K562 (cell line): Measurements from ENCODE around the gene CEND1. TPM values are rescaled to one million over a fixed set of nuclear protein-coding genes. Genes with fewer than 3 reads are reported as not detected.

Experiments used
- ATAC-seq: fragments of 200-7000 bp; cut with Tn5 transposase; 3 replicates; pipeline ENCODE4 v1.9.1; 2020; ENCODE audit warnings: moderate library complexity
- BruUV-seq: library from RNA; stranded (reverse); fragments of 400-500 nt; replicated peaks from 2 replicates; lab custom pipeline; 2021; lab: Mats Ljungman, UMichigan
- CTCF ChIA-PET: fragments of 300-600 bp; formaldehyde crosslinking; extraction: SDS; loops from one replicate; lab custom pipeline; 2021; ENCODE audit warnings: low intra/inter-chr PET ratio; lab: Yijun Ruan, JAX
- POLR2A ChIA-PET: fragments of 300-600, 350-650 bp; sonication (Branson Sonifier 250); formaldehyde crosslinking; extraction: SDS; loops from one replicate; lab custom pipeline; 2021; ENCODE audit warnings: antibody characterized with exemption, inconsistent platforms; lab: Yijun Ruan, JAX
- DNase-seq, 4 experiments: peaks; one replicate each; pipeline versions ENCODE4 v3.0.0 to v3.0.0-alpha.2; 2011 to 2018; ENCODE audit warnings: low spot score in 3 of 4, mixed read lengths in 3 of 4; ENCODE audit errors: extremely low read depth in 1 of 4
- FAIRE-seq: peaks from 2 replicates; lab custom pipeline; 2011; peaks lifted over from hg19 to GRCh38; lab: Jason Lieb, UNC
- H2AFZ ChIP-seq: 2 replicates; pipeline ENCODE4 v1.6.0; 2011; ENCODE audit warnings: low read depth, low read length, control low read depth, inconsistent platforms
- H3K27ac ChIP-seq: fragments of 200-600 bp; 3 replicates; pipeline ENCODE4 v1.8.0; 2011; ENCODE audit warnings: low read depth, mild to moderate bottlenecking, control low read depth, inconsistent platforms, low read length, moderate library complexity, mixed read lengths; ENCODE audit errors: extremely low read depth
- H3K27me3 ChIP-seq, 2 experiments: fragments of 300-600 bp in 1 of 2; 2 replicates in 1 of 2; 3 replicates in 1 of 2; pipeline versions ENCODE4 v1.6.0 to v1.8.0; 2011; ENCODE audit warnings: inconsistent platforms in 2 of 2, low read length in 2 of 2, mild to moderate bottlenecking in 1 of 2, mixed read lengths in 1 of 2, moderate library complexity in 1 of 2; ENCODE audit not compliant: control insufficient read depth in 2 of 2, insufficient read depth in 2 of 2
- H3K36me3 ChIP-seq: fragments of 300-600 bp; 3 replicates; pipeline ENCODE4 v1.8.0; 2011; ENCODE audit warnings: mild to moderate bottlenecking, low read length, inconsistent platforms; ENCODE audit not compliant: control insufficient read depth, insufficient read depth
- H3K4me1 ChIP-seq, 2 experiments: fragments of 200-600 bp in 1 of 2; replicated peaks in 1 of 2; 2 replicates in 1 of 2; 3 replicates in 1 of 2; pipeline versions ENCODE4 v1.5.1 to v1.8.0; 2011; ENCODE audit warnings: inconsistent platforms in 2 of 2, low read length in 2 of 2, mild to moderate bottlenecking in 1 of 2, mixed read lengths in 1 of 2, moderate library complexity in 1 of 2; ENCODE audit not compliant: control insufficient read depth in 2 of 2, insufficient read depth in 2 of 2
- H3K4me2 ChIP-seq: 2 replicates; pipeline ENCODE4 v1.6.1; 2011; ENCODE audit warnings: low read length, control low read depth, inconsistent platforms, mixed read lengths; ENCODE audit not compliant: insufficient read depth
- H3K4me3 ChIP-seq: fragments of 200-600 bp; sonication (generic), shearing (Covaris generic); 2 replicates; pipeline ENCODE4 v1.5.1; 2016; ENCODE audit warnings: control low read depth, inconsistent platforms
- H3K79me2 ChIP-seq: fragments of 200-600 bp; 3 replicates; pipeline ENCODE4 v1.8.0; 2011; ENCODE audit warnings: low read length, inconsistent platforms; ENCODE audit not compliant: control insufficient read depth, insufficient read depth
- H3K9ac ChIP-seq, 2 experiments: 2 replicates each; pipeline versions ENCODE4 v1.6.0 to v1.6.1; 2011; ENCODE audit warnings: low read depth in 2 of 2, low read length in 2 of 2, control low read depth in 1 of 2, inconsistent platforms in 1 of 2, mild to moderate bottlenecking in 1 of 2, mixed read lengths in 1 of 2; ENCODE audit not compliant: insufficient read depth in 1 of 2
- H3K9me1 ChIP-seq: one replicate; pipeline ENCODE4 v1.6.0; 2011; ENCODE audit warnings: inconsistent platforms, mild to moderate bottlenecking, low read length, moderate library complexity; ENCODE audit not compliant: control insufficient read depth, insufficient read depth
- H3K9me3 ChIP-seq: replicated peaks from 2 replicates; pipeline ENCODE4 v1.5.1; 2011; ENCODE audit warnings: low read depth, low read length, inconsistent platforms; ENCODE audit not compliant: control insufficient read depth, insufficient read depth
- H4K20me1 ChIP-seq: replicated peaks from 2 replicates; pipeline ENCODE4 v1.6.1; 2011; ENCODE audit warnings: low read length, inconsistent platforms, mixed read lengths; ENCODE audit not compliant: control insufficient read depth, insufficient read depth
- HMGN3 ChIP-seq: IDR thresholded peaks from 2 replicates; pipeline ENCODE4 v1.6.1; 2011; ENCODE audit warnings: borderline replicate concordance, low read depth, mild to moderate bottlenecking, mixed read lengths, low read length; ENCODE audit not compliant: insufficient read length; ENCODE audit errors: extremely low read depth
- POLR3A ChIP-seq: IDR thresholded peaks from 2 replicates; pipeline ENCODE4 v1.6.1; 2011; ENCODE audit warnings: borderline replicate concordance, mild to moderate bottlenecking, moderate library complexity; ENCODE audit not compliant: insufficient read length, insufficient read depth; ENCODE audit errors: extremely low read depth
- ZNF124 ChIP-seq: sonication (generic); formaldehyde crosslinking; IDR thresholded peaks from 2 replicates; pipeline ENCODE4 v1.8.1; 2022; ENCODE audit warnings: missing genetic modification reagents
- ZNF263 ChIP-seq: sonication (generic); formaldehyde crosslinking; IDR thresholded peaks from 2 replicates; pipeline ENCODE4 v1.8.0; 2022; ENCODE audit warnings: mild to moderate bottlenecking, missing genetic modification reagents, borderline replicate concordance
- ZNF589 ChIP-seq: fragments of 200-800 bp; sonication (Bioruptor generic); IDR thresholded peaks from 2 replicates; pipeline ENCODE4 v1.6.1; 2016; ENCODE audit warnings: low read depth, missing genetic modification characterization, missing compliant biosample characterization
- WGBS: fragments of 100-300 bp; shearing (Covaris generic); methylation state at CpG from one replicate; pipeline ENCODE4 v1.1.6; 2016; ENCODE audit warnings: low coverage, mixed read lengths; ENCODE audit not compliant: insufficient coverage; ENCODE audit errors: missing lambda C conversion rate; 5-methylcytosine and 5-hydroxymethylcytosine counted together
- in situ Hi-C: fragments of 300-500 bp; cut with MboI; formaldehyde crosslinking; loops from 4 replicates; pipeline ENCODE4 v1.15.0; 2018; ENCODE audit warnings: inconsistent platforms, mixed read lengths
- intact Hi-C: fragments of 100-400 bp; cut with micrococcal nuclease; formaldehyde crosslinking; loops from 2 replicates; pipeline ENCODE4 v1.14.2; 2022
- polyA plus RNA-seq, 8 experiments: library from polyadenylated mRNA; depleted of rRNA in 4 of 8; stranded (reverse) in 5 of 8; unstranded in 3 of 8; fragments of >200 nt; fragmentation: Nextera tagmentation in 2 of 8; fragmentation: Illumina TruSeq in 1 of 8; extraction: Ambion mirVana in 2 of 8; extraction: Trizol in 1 of 8; gene quantifications; 2 replicates each; pipeline versions ENCODE4 v1.2.1 to v1.2.3, GENCODE V29; 2011 to 2014; ENCODE audit warnings: inconsistent platforms in 1 of 8, missing spikeins in 1 of 8
- total RNA-seq, 7 experiments: library from RNA; depleted of rRNA in 6 of 7; stranded (reverse); fragments of >200 nt in 6 of 7; fragmentation: Illumina TruSeq in 2 of 7; extraction: Trizol in 2 of 7; gene quantifications; 2 replicates each; pipeline versions ENCODE4 v1.2.1 to v1.2.3, GENCODE V29; 2011 to 2021; ENCODE audit warnings: low replicate concordance in 1 of 7
- TF ChIP-seq, protein P1 (sequence below): fragments of 450-650 bp; IDR thresholded peaks from 2 replicates; pipeline ENCODE4 v1.6.1; 2016; ENCODE audit warnings: mild to moderate bottlenecking
- TF ChIP-seq, protein P2 (sequence below): sonication (generic); formaldehyde crosslinking; IDR thresholded peaks from 2 replicates; pipeline ENCODE4 v1.8.0; 2023; ENCODE audit warnings: mild to moderate bottlenecking, missing genetic modification reagents
- TF ChIP-seq, protein P3 (sequence below): fragments of 450-650 bp; formaldehyde crosslinking; IDR thresholded peaks from 2 replicates; pipeline ENCODE4 v1.4.0; 2020; ENCODE audit warnings: mild to moderate bottlenecking, moderate library complexity

The CEND1 gene
- total and polyA plus RNA-seq, 9 of the 15 experiments (the other 6 are each of a cell fraction or from before 2014, with no cell fraction given), result 0.13 to 0.18 (median 0.16) TPM; not detected in 6

DNA sequence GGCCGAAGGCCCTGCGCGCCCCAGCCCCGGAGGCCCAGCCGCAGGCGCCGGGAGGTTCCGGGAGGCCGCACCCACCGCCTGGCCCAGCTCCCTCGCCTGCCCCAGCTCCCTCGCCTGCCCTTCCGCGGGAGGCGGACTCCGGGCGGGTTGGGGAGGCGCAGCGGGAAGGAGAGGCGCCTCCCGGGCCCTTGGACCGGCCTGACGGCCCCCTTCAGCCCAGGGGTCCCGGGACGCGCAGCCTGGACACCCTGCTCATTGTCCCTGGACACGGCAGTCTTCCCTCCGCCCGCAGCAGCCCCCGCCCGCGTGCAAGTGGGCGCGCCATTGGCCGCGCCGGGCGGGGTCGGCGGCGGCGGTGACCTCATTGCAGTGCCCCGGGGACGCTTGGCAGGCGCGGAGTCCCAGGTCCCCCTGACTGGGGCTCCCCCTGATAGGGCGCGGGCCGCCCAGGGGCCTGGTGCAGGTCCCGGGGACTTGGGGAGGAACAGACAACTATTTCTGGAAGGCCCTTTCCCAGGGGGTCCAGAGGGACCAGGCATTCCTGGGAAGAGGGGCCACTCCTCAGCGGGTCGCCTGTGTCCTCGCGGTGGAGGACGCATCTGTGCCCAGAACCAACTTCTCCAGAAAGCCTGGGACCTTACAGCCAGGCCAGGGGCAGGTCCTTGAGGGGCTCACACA, 43.4 kb upstream of the CEND1 start (continued):
- TF ChIP-seq, protein P1, sequence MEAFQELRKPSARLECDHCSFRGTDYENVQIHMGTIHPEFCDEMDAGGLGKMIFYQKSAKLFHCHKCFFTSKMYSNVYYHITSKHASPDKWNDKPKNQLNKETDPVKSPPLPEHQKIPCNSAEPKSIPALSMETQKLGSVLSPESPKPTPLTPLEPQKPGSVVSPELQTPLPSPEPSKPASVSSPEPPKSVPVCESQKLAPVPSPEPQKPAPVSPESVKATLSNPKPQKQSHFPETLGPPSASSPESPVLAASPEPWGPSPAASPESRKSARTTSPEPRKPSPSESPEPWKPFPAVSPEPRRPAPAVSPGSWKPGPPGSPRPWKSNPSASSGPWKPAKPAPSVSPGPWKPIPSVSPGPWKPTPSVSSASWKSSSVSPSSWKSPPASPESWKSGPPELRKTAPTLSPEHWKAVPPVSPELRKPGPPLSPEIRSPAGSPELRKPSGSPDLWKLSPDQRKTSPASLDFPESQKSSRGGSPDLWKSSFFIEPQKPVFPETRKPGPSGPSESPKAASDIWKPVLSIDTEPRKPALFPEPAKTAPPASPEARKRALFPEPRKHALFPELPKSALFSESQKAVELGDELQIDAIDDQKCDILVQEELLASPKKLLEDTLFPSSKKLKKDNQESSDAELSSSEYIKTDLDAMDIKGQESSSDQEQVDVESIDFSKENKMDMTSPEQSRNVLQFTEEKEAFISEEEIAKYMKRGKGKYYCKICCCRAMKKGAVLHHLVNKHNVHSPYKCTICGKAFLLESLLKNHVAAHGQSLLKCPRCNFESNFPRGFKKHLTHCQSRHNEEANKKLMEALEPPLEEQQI, result no peak
- no peak for TF ChIP-seq ZNF124

DNA sequence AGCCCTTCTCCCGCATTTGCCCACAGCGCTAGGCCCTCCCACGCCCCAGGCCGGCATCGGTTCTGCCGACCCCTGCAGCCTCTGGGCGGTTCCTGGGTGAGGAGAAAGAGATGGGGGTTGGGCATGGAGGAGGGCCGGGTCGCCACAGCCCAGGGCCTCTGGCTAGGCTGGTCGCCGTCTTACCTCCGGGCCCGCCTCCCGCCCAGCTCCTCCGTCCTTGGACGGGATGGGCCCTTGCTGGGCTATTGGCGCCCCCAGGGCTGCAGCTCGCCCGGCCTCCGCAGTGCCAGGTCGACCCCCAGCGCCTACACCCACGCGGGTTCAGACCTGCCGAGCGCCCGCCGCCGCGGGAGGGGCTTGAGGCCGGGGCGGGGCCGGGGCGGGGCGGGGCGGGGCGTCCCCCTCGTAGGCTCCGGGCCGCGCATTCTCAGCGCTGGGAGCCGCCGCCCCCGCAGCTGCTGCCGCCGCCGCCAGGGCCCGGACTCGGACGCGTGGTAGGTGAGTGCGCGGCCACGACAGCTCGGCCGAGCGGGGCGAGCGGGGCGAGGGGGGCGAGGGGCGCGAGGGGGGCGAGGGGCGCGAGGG, 42.7 kb upstream of the CEND1 start, which contains the start of gene CD151:
CD151 (plus strand) TSS at position 424 of the 585 bp plus-strand sequence. CDS start 3,118 bp downstream, outside the sequence.
- Histone ChIP-seq H3K9ac (peak within 1 kb of the TSS; percentile 92 to 96), H3K9me3 (no peaks in the 10 kb centered on the region), H3K79me2 (peaks cover 44% of the 10 kb centered on the region), H3K27me3 (no peaks in the 10 kb centered on the region), H3K36me3 (peaks cover 34% of the 10 kb centered on the region; the same call in 1 of the 3 replicates), H3K4me2 (peak within 1 kb of the TSS; percentile 85), H3K9me1 (peaks cover 5% of the 10 kb centered on the region), H3K4me3 (peak within 1 kb of the TSS; percentile 87), H3K27ac (peak within 1 kb of the TSS; percentile 94), H3K4me1 (peaks cover 23 to 91% of the 10 kb centered on the region in 2 experiments), H4K20me1 (peaks cover 7% of the 10 kb centered on the region), H2AFZ (peak within 1 kb of the TSS; percentile 95)
- BruUV-seq, result no TSS peak
- in situ Hi-C loops (no loop called here), intact Hi-C loops (loop anchor here (2.0 kb wide), 1 partner anchor 28 kb away; the partner anchor contains the start of gene PIDD1)
- ATAC-seq (peak; percentile 76), FAIRE-seq (no peak), DNase-seq (peak; percentile 73 to 84 (median 78))
- POLR2A ChIA-PET, result interaction anchor here (0.6 to 2.3 kb wide), 5 partner anchors 8 to 149 kb away, joined by 3 to 11 read pairs (median 5); partner anchors contain the start of gene PNPLA2
- 0% methylated on average over 39 of the region's 67 CpGs for WGBS
- CTCF ChIA-PET, result no interaction called here
- TF ChIP-seq, protein P2, sequence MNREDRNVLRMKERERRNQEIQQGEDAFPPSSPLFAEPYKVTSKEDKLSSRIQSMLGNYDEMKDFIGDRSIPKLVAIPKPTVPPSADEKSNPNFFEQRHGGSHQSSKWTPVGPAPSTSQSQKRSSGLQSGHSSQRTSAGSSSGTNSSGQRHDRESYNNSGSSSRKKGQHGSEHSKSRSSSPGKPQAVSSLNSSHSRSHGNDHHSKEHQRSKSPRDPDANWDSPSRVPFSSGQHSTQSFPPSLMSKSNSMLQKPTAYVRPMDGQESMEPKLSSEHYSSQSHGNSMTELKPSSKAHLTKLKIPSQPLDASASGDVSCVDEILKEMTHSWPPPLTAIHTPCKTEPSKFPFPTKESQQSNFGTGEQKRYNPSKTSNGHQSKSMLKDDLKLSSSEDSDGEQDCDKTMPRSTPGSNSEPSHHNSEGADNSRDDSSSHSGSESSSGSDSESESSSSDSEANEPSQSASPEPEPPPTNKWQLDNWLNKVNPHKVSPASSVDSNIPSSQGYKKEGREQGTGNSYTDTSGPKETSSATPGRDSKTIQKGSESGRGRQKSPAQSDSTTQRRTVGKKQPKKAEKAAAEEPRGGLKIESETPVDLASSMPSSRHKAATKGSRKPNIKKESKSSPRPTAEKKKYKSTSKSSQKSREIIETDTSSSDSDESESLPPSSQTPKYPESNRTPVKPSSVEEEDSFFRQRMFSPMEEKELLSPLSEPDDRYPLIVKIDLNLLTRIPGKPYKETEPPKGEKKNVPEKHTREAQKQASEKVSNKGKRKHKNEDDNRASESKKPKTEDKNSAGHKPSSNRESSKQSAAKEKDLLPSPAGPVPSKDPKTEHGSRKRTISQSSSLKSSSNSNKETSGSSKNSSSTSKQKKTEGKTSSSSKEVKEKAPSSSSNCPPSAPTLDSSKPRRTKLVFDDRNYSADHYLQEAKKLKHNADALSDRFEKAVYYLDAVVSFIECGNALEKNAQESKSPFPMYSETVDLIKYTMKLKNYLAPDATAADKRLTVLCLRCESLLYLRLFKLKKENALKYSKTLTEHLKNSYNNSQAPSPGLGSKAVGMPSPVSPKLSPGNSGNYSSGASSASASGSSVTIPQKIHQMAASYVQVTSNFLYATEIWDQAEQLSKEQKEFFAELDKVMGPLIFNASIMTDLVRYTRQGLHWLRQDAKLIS (CRISPR knock-in tag), result peak; percentile 86
- TF ChIP-seq POLR3A (no peak), HMGN3 (no peak), ZNF589 (CRISPR knock-in tag) (no peak; the same call in 1 of the 2 replicates), ZNF263 (CRISPR knock-in tag) (0 out of 2 replicates have a peak, but pooled peaks have one; percentile 14)
- TF ChIP-seq, protein P3, sequence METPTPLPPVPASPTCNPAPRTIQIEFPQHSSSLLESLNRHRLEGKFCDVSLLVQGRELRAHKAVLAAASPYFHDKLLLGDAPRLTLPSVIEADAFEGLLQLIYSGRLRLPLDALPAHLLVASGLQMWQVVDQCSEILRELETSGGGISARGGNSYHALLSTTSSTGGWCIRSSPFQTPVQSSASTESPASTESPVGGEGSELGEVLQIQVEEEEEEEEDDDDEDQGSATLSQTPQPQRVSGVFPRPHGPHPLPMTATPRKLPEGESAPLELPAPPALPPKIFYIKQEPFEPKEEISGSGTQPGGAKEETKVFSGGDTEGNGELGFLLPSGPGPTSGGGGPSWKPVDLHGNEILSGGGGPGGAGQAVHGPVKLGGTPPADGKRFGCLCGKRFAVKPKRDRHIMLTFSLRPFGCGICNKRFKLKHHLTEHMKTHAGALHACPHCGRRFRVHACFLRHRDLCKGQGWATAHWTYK (CRISPR knock-in tag), result no peak
